Measurements from ENCODE around the gene SREK1. TPM values are rescaled to one million over a fixed set of nuclear protein-coding genes. Genes with fewer than 3 reads are reported as not detected.

Gene SREK1
- total RNA-seq, 1 donor from 2014 or later, result 69.9 TPM

GRCh38 chr5:66232706-66233445 is 88.8 kb downstream of the SREK1 start:
- no peaks in the 10 kb centered on the region for H3K9me3 Mint-ChIP-seq
- H3K27ac Mint-ChIP-seq, result no peak overlapping the region
- H3K4me1 Mint-ChIP-seq (ENCODE audit: low read depth), result no peaks in the 10 kb centered on the region
- intact Hi-C loops (cut with micrococcal nuclease), result no loop called here
- DNase-seq (ENCODE audit: low spot score), result no peak
- H3K27me3 Mint-ChIP-seq (ENCODE audit: low read depth), result no peaks in the 10 kb centered on the region
- no peak overlapping the region for H3K4me3 Mint-ChIP-seq (ENCODE audit: low read depth)
- H3K36me3 Mint-ChIP-seq (ENCODE audit: low read depth), result no peaks in the 10 kb centered on the region

Other genes starting within 250 kb of the SREK1 start
- 38.8 and 39.3 TPM in 2 replicates for gene ERBIN, start 217.7 kb upstream of the SREK1 start, total RNA-seq

Measured in activated T-helper 2 cell treated with anti-CD3 and anti-CD28 coated beads, Interferon-gamma antibody, Interleukin-2, Interleukin-4, amounts not matched to agents 10 μg/mL and 5 μg/mL and 100 μg/mL, durations not matched to agents 14 hours and 24 hours and 36 hours (primary cell).